A673 (cell line): ENCODE results near the gene RHCG.

Experiments used
- CTCF ChIP-seq: fragments of 300-800, 200-600 bp; sonication (generic); conservative IDR thresholded peaks from 2 replicates; pipeline ENCODE4 v1.5.1; 2017; ENCODE audit warnings: low read depth, mild to moderate bottlenecking, antibody characterized with exemption, low read length, moderate library complexity, mixed read lengths
- EZH2 ChIP-seq: fragments of 200-600 bp; sonication (generic); IDR thresholded peaks from 2 replicates; pipeline ENCODE4 v1.6.1; 2017; ENCODE audit warnings: borderline replicate concordance, low read depth, mild to moderate bottlenecking, mixed read lengths, antibody characterized with exemption, low read length; ENCODE audit not compliant: poor library complexity, severe bottlenecking

GRCh38 chr15:89446255-89446891, 50.0 kb downstream of the RHCG start:
- no peak for TF ChIP-seq CTCF
- no peak for TF ChIP-seq EZH2
